Measurements from ENCODE around the gene GXYLT2.

GRCh38 chr3:72919520-72919919, 31.7 kb downstream of the GXYLT2 start:
- TF ChIP-seq RBAK (tag by site-specific recombination; IDR thresholded peaks at IDR 0.05) = no peak
- TF ChIP-seq ZBTB26 (tag by site-specific recombination; optimal IDR thresholded peaks at IDR 0.05) = no peak
- no peak for TF ChIP-seq ZNF324 (tag by site-specific recombination; IDR thresholded peaks at IDR 0.05)
- TF ChIP-seq KLF9 (tag by site-specific recombination; IDR thresholded peaks at IDR 0.05; ENCODE audit: low read depth) = no peak
- no peak for TF ChIP-seq GLI2 (tag by site-specific recombination; IDR thresholded peaks at IDR 0.05; ENCODE audit: borderline replicate concordance, low read depth)

All from HEK293 (cell line).